Measurements from ENCODE around the gene WNT7A.

GRCh38 chr3:13786811-13787210, 93.1 kb downstream of the WNT7A start:
- TF ChIP-seq CTCF (IDR thresholded peaks at IDR 0.05) (no peak), POLR2A (IDR thresholded peaks at IDR 0.05) (no peak), POLR2AphosphoS5 (IDR thresholded peaks at IDR 0.05) (no peak)

Measured in prostate gland (tissue), 2 donors.